ENCODE results near the gene CR1L. TPM values are rescaled to one million over a fixed set of nuclear protein-coding genes. Genes with fewer than 3 reads are reported as not detected.
A peak's percentile ranks its signal among the peaks of the same experiment; 100 is the strongest.
"Not testable (repeated sequence)": the region's sequence is repeated elsewhere in the genome, so short reads cannot be mapped to it uniquely, and the experiment has no call there.

CR1L gene
- total RNA-seq, 2 donors from 2014 or later, result not detected

- TF ChIP-seq, protein P1, sequence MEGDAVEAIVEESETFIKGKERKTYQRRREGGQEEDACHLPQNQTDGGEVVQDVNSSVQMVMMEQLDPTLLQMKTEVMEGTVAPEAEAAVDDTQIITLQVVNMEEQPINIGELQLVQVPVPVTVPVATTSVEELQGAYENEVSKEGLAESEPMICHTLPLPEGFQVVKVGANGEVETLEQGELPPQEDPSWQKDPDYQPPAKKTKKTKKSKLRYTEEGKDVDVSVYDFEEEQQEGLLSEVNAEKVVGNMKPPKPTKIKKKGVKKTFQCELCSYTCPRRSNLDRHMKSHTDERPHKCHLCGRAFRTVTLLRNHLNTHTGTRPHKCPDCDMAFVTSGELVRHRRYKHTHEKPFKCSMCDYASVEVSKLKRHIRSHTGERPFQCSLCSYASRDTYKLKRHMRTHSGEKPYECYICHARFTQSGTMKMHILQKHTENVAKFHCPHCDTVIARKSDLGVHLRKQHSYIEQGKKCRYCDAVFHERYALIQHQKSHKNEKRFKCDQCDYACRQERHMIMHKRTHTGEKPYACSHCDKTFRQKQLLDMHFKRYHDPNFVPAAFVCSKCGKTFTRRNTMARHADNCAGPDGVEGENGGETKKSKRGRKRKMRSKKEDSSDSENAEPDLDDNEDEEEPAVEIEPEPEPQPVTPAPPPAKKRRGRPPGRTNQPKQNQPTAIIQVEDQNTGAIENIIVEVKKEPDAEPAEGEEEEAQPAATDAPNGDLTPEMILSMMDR (IDR thresholded peaks at IDR 0.05), result no peak
- no peak for TF ChIP-seq POLR2A (IDR thresholded peaks at IDR 0.05)
- no peaks in the 10 kb centered on the region for H3K4me1 ChIP-seq
- 75 to 81% methylated on average over 11 of the region's 11 CpGs for WGBS, 2 donors
- intact Hi-C loops (cut with DNase I), result no loop called here
- no peaks in the 10 kb centered on the region for H3K27me3 ChIP-seq
- H3K36me3 ChIP-seq (replicated peaks in 1 of 2; ENCODE audit: insufficient read depth in 1 of 2, low read depth in 2 of 2), result no peaks in the 10 kb centered on the region
- DNase-seq, result no peak
- peaks cover 0 to 5% (median 0%) of the 10 kb centered on the region in 3 donors for H3K9me3 ChIP-seq
- H3K27ac ChIP-seq, result no peak overlapping the region
- H3K4me3 ChIP-seq, result no peak overlapping the region
- ATAC-seq, result no peak
Measured at GRCh38 chr1:207612762-207613161, 32.2 kb upstream of the CR1L start.

- Histone ChIP-seq H3K27me3 (no peaks in the 10 kb centered on the region), H3K4me1 (no peaks in the 10 kb centered on the region), H3K27ac (no peak overlapping the region), H3K9me3 (no peaks in the 10 kb centered on the region), H3K4me3 (no peak overlapping the region), H3K36me3 (replicated peaks in 1 of 2; ENCODE audit: insufficient read depth in 1 of 2, low read depth in 2 of 2) (no peaks in the 10 kb centered on the region)
- WGBS, 2 donors, result 46 to 48% methylated on average over 7 of the region's 7 CpGs
- TF ChIP-seq, protein P1 (IDR thresholded peaks at IDR 0.05), result peak; percentile 21 to 66 (median 60)
- no peak for TF ChIP-seq POLR2A (IDR thresholded peaks at IDR 0.05)
- DNase-seq (peak in 3 of 4 donors; percentile 14 to 42 (median 25)), ATAC-seq (peak; percentile 81)
- intact Hi-C loops (cut with DNase I), result no loop called here
Measured at GRCh38 chr1:207619871-207620542, 24.9 kb upstream of the CR1L start.

GRCh38 chr1:207620543-207620893 lies 24.4 kb upstream of the CR1L start:
- ATAC-seq (no peak), DNase-seq (no peak)
- H3K36me3 ChIP-seq (replicated peaks in 1 of 2; ENCODE audit: insufficient read depth in 1 of 2, low read depth in 2 of 2), result no peaks in the 10 kb centered on the region
- H3K9me3 ChIP-seq, result no peaks in the 10 kb centered on the region
- H3K27me3 ChIP-seq, result no peaks in the 10 kb centered on the region
- no peak for TF ChIP-seq POLR2A (IDR thresholded peaks at IDR 0.05)
- TF ChIP-seq, protein P1 (IDR thresholded peaks at IDR 0.05), result no peak
- no peak overlapping the region for H3K4me3 ChIP-seq
- no peak overlapping the region for H3K27ac ChIP-seq
- no peaks in the 10 kb centered on the region for H3K4me1 ChIP-seq
- intact Hi-C loops (cut with DNase I), result no loop called here
- 79 to 84% methylated on average over 2 of the region's 2 CpGs for WGBS, 2 donors

DNA sequence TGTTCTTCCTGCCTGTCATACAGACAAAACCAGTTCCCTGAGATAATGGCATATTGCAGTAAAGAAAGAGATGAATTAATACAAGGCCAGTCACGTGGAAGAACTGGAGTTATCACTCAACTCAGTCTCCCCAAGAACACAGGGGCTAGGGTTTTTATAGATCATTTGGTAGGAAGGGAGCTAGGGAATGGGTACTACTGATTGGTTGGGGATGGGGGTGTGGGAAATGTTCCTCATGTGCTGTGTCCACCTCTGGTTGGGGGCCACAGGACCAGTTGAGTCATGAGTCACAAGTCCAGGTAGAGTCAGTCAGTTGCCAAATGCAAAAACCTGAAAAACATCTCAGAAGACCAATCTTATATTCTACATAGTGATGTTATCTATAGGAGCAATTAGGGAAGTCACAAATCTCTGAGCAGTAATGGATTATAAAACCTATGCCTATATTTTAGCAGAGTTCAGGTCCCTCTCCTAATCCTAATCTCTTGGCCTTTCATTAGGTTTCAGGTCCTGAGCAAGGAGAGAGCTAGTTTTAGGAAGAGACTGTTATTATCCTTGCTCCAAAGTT lies 19.3 kb upstream of the CR1L start:
- ATAC-seq, result not testable (repeated sequence)

DNA sequence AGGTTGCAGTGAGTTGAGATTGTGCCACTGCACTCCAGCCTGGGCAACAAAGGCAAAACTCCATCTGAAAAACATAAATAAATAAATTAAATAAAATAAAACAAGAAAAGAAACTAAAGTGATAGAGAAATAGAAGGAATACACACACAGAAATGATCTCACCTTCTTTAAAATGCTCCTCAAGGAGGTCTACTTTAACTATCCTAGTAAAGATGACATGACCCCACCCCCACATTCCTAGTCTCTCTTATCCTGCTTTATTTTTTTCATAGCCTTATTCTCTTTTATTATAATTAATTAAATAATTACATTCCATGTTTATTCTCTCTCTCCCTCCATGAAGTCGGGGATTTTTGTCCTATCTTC lies 18.0 kb upstream of the CR1L start:
- DNase-seq, result no peak
- H3K27me3 ChIP-seq, result no peaks in the 10 kb centered on the region
- no peak for TF ChIP-seq POLR2A (IDR thresholded peaks at IDR 0.05)
- TF ChIP-seq, protein P1 (IDR thresholded peaks at IDR 0.05), result no peak
- 74 to 91% methylated on average over 1 of the region's 1 CpG for WGBS, 2 donors
- no peaks in the 10 kb centered on the region for H3K4me1 ChIP-seq
- H3K9me3 ChIP-seq, result no peaks in the 10 kb centered on the region
- H3K36me3 ChIP-seq (replicated peaks in 1 of 2; ENCODE audit: insufficient read depth in 1 of 2, low read depth in 2 of 2), result no peaks in the 10 kb centered on the region
- no peak overlapping the region for H3K27ac ChIP-seq
- ATAC-seq, result no peak
- no peak overlapping the region for H3K4me3 ChIP-seq
- intact Hi-C loops (cut with DNase I), result no loop called here

More for the DNA sequence above, 19.3 kb upstream of the CR1L start:
- H3K27me3 ChIP-seq; DNase-seq; H3K4me3 ChIP-seq; H3K27ac ChIP-seq; H3K9me3 ChIP-seq; H3K4me1 ChIP-seq; intact Hi-C loops (cut with DNase I); H3K36me3 ChIP-seq (replicated peaks in 1 of 2; ENCODE audit: insufficient read depth in 1 of 2, low read depth in 2 of 2): not testable (repeated sequence)
- 75 to 83% methylated on average over 1 of the region's 1 CpG for WGBS, 2 donors
